Neural crest cell (in vitro differentiated cells): ENCODE results near the gene TRMT13. TPM values are rescaled to one million over a fixed set of nuclear protein-coding genes. Genes with fewer than 3 reads are reported as not detected.

ENCODE experiments used
- DNase-seq: peaks from one replicate; pipeline ENCODE4 v3.0.0; 2021; ENCODE audit warnings: low read depth, mixed read lengths, low spot score
- H3K27ac Mint-ChIP-seq: one replicate; pipeline ENCODE4 v1.8.0; 2021; ENCODE audit warnings: mild to moderate bottlenecking, mixed read lengths; ENCODE audit not compliant: unreplicated experiment
- H3K27me3 Mint-ChIP-seq: 2 replicates; pipeline ENCODE4 v1.8.0; 2021; ENCODE audit warnings: low read depth, mild to moderate bottlenecking, mixed read lengths
- H3K36me3 Mint-ChIP-seq: 2 replicates; pipeline ENCODE4 v1.8.0; 2021; ENCODE audit warnings: low read depth, mild to moderate bottlenecking, mixed read lengths
- H3K4me1 Mint-ChIP-seq: 2 replicates; pipeline ENCODE4 v1.8.0; 2021; ENCODE audit warnings: mixed read lengths
- H3K4me3 Mint-ChIP-seq: one replicate; pipeline ENCODE4 v1.8.0; 2021; ENCODE audit warnings: mild to moderate bottlenecking, mixed read lengths
- H3K9me3 Mint-ChIP-seq: 2 replicates; pipeline ENCODE4 v1.8.0; 2021; ENCODE audit warnings: mixed read lengths
- CTCF ChIP-seq: fragments of 200-600 bp; sonication (generic); conservative IDR thresholded peaks from 2 replicates; pipeline ENCODE4 v1.5.0; 2021; ENCODE audit warnings: antibody characterized with exemption, mild to moderate bottlenecking
- total RNA-seq: library from RNA; stranded (reverse); gene quantifications from 2 replicates; pipeline ENCODE4 v1.2.1, GENCODE V29; 2021

Gene TRMT13
- total RNA-seq, 1 donor from 2014 or later: 14.6 TPM

DNA sequence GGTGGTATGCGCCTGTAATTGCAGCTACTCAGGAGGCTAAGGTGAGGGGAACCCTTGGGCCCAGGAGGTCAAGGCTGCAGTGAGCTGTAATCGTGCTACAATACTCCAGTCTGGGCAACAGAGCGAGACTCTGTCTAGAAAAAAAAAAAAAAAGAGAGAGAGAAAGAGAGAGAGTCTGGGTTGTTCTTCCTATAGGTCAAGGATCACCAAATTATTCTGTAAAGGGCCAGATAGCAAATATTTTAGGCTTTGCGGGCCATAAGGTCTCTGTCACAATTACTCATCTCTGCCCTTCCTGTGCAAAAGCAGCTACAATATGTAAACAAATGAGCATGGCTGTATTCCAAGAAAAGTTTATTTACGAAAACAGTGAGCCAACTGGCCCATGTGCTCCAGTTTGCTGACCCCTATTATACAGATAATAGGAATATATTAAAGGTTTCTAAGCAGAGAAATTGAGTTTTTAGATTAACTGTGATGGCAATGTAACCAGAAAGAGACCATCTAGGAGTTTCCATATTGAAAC is 2.3 kb upstream of the TRMT13 start:
- no peak overlapping the region for H3K27ac Mint-ChIP-seq
- no peaks in the 10 kb centered on the region for H3K36me3 Mint-ChIP-seq
- no peak for DNase-seq
- no peak for TF ChIP-seq CTCF
- peak overlapping the region; percentile 79 for H3K4me3 Mint-ChIP-seq
- H3K9me3 Mint-ChIP-seq: no peaks in the 10 kb centered on the region
- H3K4me1 Mint-ChIP-seq: peaks cover 34% of the 10 kb centered on the region
- H3K27me3 Mint-ChIP-seq: no peaks in the 10 kb centered on the region

- peaks cover 34% of the 10 kb centered on the region for H3K4me1 Mint-ChIP-seq
Observed at GRCh38 chr1:100131623-100132022, 1.3 kb upstream of the TRMT13 start.

DNA sequence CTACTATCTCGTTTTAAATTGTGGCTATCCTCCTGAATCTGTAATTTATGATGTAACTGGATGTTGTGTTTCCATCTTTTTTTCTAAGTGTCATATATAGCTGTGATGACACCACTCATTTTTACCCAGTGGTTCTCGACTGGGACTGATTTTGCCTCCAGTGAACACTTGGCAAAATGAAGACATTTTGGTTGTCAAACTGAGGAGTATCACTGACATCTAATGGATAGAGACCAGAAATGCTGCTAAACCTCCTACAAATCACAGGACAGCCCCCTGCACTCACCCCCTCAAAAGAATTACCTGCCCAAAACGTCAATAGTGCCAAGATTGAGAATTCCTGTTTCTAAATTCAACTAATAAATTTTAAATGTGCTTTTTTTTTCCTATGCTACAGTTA is 1.9 kb downstream of the TRMT13 start:
- Mint-ChIP-seq H3K27me3 (no peaks in the 10 kb centered on the region), H3K27ac (no peak overlapping the region), H3K4me1 (peaks cover 34% of the 10 kb centered on the region), H3K36me3 (no peaks in the 10 kb centered on the region), H3K4me3 (peak overlapping the region; percentile 63), H3K9me3 (no peaks in the 10 kb centered on the region)
- no peak for TF ChIP-seq CTCF
- DNase-seq: no peak

More at GRCh38 chr1:100131623-100132022, 1.3 kb upstream of the TRMT13 start:
- peak overlapping the region; percentile 99 for H3K4me3 Mint-ChIP-seq
- H3K27ac Mint-ChIP-seq: no peak overlapping the region
- H3K9me3 Mint-ChIP-seq: no peaks in the 10 kb centered on the region
- DNase-seq: no peak
- no peaks in the 10 kb centered on the region for H3K36me3 Mint-ChIP-seq
- TF ChIP-seq CTCF: no peak
- no peaks in the 10 kb centered on the region for H3K27me3 Mint-ChIP-seq

GRCh38 chr1:100137602-100138001 is 4.6 kb downstream of the TRMT13 start:
- no peak overlapping the region for H3K4me3 Mint-ChIP-seq
- no peak for TF ChIP-seq CTCF
- peaks cover 21% of the 10 kb centered on the region for H3K4me1 Mint-ChIP-seq
- no peaks in the 10 kb centered on the region for H3K9me3 Mint-ChIP-seq
- no peaks in the 10 kb centered on the region for H3K27me3 Mint-ChIP-seq
- no peaks in the 10 kb centered on the region for H3K36me3 Mint-ChIP-seq
- H3K27ac Mint-ChIP-seq: no peak overlapping the region
- no peak for DNase-seq

- no peaks in the 10 kb centered on the region for H3K27me3 Mint-ChIP-seq
- no peak for TF ChIP-seq CTCF
- H3K27ac Mint-ChIP-seq: no peak overlapping the region
- peaks cover 7% of the 10 kb centered on the region for H3K36me3 Mint-ChIP-seq
- H3K4me3 Mint-ChIP-seq: no peak overlapping the region
- H3K9me3 Mint-ChIP-seq: no peaks in the 10 kb centered on the region
- no peak for DNase-seq
- no peaks in the 10 kb centered on the region for H3K4me1 Mint-ChIP-seq
Observed at GRCh38 chr1:100141192-100141591, 8.2 kb downstream of the TRMT13 start.
